Measurements from ENCODE around the gene GALNT2.

DNA sequence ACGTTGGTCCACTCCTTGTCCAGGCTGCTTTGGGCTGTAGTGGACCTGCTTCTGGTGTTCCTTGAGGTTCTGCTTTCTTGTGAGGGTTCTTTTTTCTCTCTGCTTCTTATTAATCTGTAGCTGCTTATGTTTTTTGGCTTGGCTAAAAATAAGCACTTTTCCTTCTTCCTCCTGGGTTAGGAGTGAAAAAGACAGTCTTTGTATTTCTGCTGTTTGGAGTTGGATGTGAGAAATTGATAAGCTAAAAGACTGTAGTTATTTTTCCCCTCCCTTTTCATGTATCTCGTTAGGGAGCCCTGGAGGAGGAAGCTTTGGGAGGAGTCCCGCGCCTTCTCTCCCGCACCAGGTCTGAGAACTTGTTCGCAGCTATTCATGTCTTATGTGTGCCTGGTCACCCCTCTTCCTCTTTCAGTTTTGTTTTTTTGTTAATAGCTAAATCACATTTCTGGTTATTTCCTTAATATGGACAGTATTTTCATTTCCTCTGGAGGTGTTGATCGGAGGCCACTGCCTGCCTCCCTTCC, 79.0 kb downstream of the GALNT2 start:
- TF ChIP-seq EP300 (IDR thresholded peaks at IDR 0.05) (no peak), JUNB (IDR thresholded peaks at IDR 0.05) (no peak), CTCF (IDR thresholded peaks at IDR 0.05) (no peak), ELK1 (IDR thresholded peaks at IDR 0.05; ENCODE audit: low read depth, low read length) (no peak), NPAS2 (CRISPR knock-in tag; IDR thresholded peaks at IDR 0.05; ENCODE audit: borderline replicate concordance) (no peak), RNF2 (IDR thresholded peaks at IDR 0.05; ENCODE audit: borderline replicate concordance, low read depth) (no peak), RFX5 (IDR thresholded peaks at IDR 0.05) (no peak), CBX2 (IDR thresholded peaks at IDR 0.05; ENCODE audit: borderline replicate concordance, low read depth) (no peak), ESRRA (IDR thresholded peaks at IDR 0.05; ENCODE audit: borderline replicate concordance, low read length) (no peak), POLR2A (IDR thresholded peaks at IDR 0.05; ENCODE audit: low read length) (no peak), JUN (IDR thresholded peaks at IDR 0.05) (no peak), CHD4 (IDR thresholded peaks at IDR 0.05; ENCODE audit: borderline replicate concordance) (no peak)

Data from A549 (cell line).